GM19438 (cell line): ENCODE measurements around the gene XRCC4.

Experiments
- ATAC-seq: cut with Tn5 transposase; IDR thresholded peaks from one replicate; pipeline ENCODE4 v1.9.1; 2021; ENCODE audit warnings: low read depth; ENCODE audit not compliant: unreplicated experiment

Gene XRCC4

GRCh38 chr5:83169571-83170337 lies 92.4 kb downstream of the XRCC4 start:
- ATAC-seq, result no peak

GRCh38 chr5:83172011-83172410 lies 94.7 kb downstream of the XRCC4 start:
- no peak for ATAC-seq

- ATAC-seq, result no peak
Measured at GRCh38 chr5:83172655-83173054, 95.3 kb downstream of the XRCC4 start.

GRCh38 chr5:83173826-83174225 lies 96.5 kb downstream of the XRCC4 start:
- no peak for ATAC-seq

GRCh38 chr5:83177803-83178202 lies 100.5 kb downstream of the XRCC4 start:
- no peak for ATAC-seq

GRCh38 chr5:83179966-83180365 lies 102.6 kb downstream of the XRCC4 start:
- ATAC-seq, result no peak

- no peak for ATAC-seq
Measured at GRCh38 chr5:83184534-83184933, 107.2 kb downstream of the XRCC4 start.

GRCh38 chr5:83192947-83193346 lies 115.6 kb downstream of the XRCC4 start:
- ATAC-seq, result no peak

- no peak for ATAC-seq
Measured at GRCh38 chr5:83197326-83197967, 120.1 kb downstream of the XRCC4 start.

GRCh38 chr5:83199126-83199525 lies 121.8 kb downstream of the XRCC4 start:
- ATAC-seq, result no peak

- no peak for ATAC-seq
Measured at GRCh38 chr5:83204651-83205050, 127.3 kb downstream of the XRCC4 start.

- ATAC-seq, result no peak
Measured at GRCh38 chr5:83209963-83210362, 132.6 kb downstream of the XRCC4 start.

- no peak for ATAC-seq
Measured at GRCh38 chr5:83219077-83219476, 141.7 kb downstream of the XRCC4 start.

GRCh38 chr5:83219495-83219894 lies 142.1 kb downstream of the XRCC4 start:
- ATAC-seq, result no peak

- ATAC-seq, result no peak
Measured at GRCh38 chr5:83220331-83220730, 143.0 kb downstream of the XRCC4 start.

- ATAC-seq, result no peak
Measured at GRCh38 chr5:83222906-83223305, 145.6 kb downstream of the XRCC4 start.

- ATAC-seq, result no peak
Measured at GRCh38 chr5:83227611-83228010, 150.3 kb downstream of the XRCC4 start.

GRCh38 chr5:83230511-83230910 lies 153.2 kb downstream of the XRCC4 start:
- ATAC-seq, result no peak

GRCh38 chr5:83244516-83244915 lies 167.2 kb downstream of the XRCC4 start:
- no peak for ATAC-seq

GRCh38 chr5:83245037-83245436 lies 167.7 kb downstream of the XRCC4 start:
- no peak for ATAC-seq

- ATAC-seq, result no peak
Measured at GRCh38 chr5:83246071-83246470, 168.7 kb downstream of the XRCC4 start.

- ATAC-seq, result no peak
Measured at GRCh38 chr5:83249156-83249555, 171.8 kb downstream of the XRCC4 start.
